ENCODE results near the gene SNX30.

- TF ChIP-seq CTCF (conservative IDR thresholded peaks at IDR 0.05) (no peak), EZH2 (IDR thresholded peaks at IDR 0.05; ENCODE audit: low read depth) (no peak)
Measured at GRCh38 chr9:112886351-112886750, 135.8 kb downstream of the SNX30 start.
